Activated T-helper 9 cell treated with anti-CD3 and anti-CD28 coated beads, Interleukin-2, amount 50 U/mL, for 16 hours (primary cell): Measurements from ENCODE around the gene CALY.
"Not testable (repeated sequence)": the region's sequence is repeated elsewhere in the genome, so short reads cannot be mapped to it uniquely, and the experiment has no call there.

Experiments used
- DNase-seq: peaks from one replicate; pipeline ENCODE4 v3.0.0-alpha.2; 2020; ENCODE audit warnings: low read depth

Gene CALY

GRCh38 chr10:133329491-133330202 lies 7.0 kb downstream of the CALY start:
- DNase-seq: peak; percentile 80

GRCh38 chr10:133328358-133329343 lies 8.0 kb downstream of the CALY start:
- no peak for DNase-seq

GRCh38 chr10:133327651-133328357 lies 8.9 kb downstream of the CALY start:
- DNase-seq: no peak

- no peak for DNase-seq
Observed at GRCh38 chr10:133326745-133327650, 9.7 kb downstream of the CALY start.

GRCh38 chr10:133326223-133326551 lies 10.5 kb downstream of the CALY start:
- DNase-seq: no peak

GRCh38 chr10:133325440-133326222 lies 11.1 kb downstream of the CALY start:
- DNase-seq: no peak

- DNase-seq: no peak
Observed at GRCh38 chr10:133324857-133325260, 11.8 kb downstream of the CALY start.

- DNase-seq: peak; percentile 33
Observed at GRCh38 chr10:133324198-133324792, 12.4 kb downstream of the CALY start.

GRCh38 chr10:133322064-133322709 lies 14.5 kb downstream of the CALY start:
- DNase-seq: not testable (repeated sequence)

GRCh38 chr10:133320852-133321422 lies 15.8 kb downstream of the CALY start:
- not testable (repeated sequence) for DNase-seq

GRCh38 chr10:133318494-133319127 lies 18.1 kb downstream of the CALY start:
- DNase-seq: peak; percentile 58

- DNase-seq: no peak
Observed at GRCh38 chr10:133316732-133317131, 20.0 kb downstream of the CALY start.

GRCh38 chr10:133316266-133316665 lies 20.4 kb downstream of the CALY start:
- no peak for DNase-seq

- no peak for DNase-seq
Observed at GRCh38 chr10:133315847-133316246, 20.8 kb downstream of the CALY start.

- DNase-seq: no peak
Observed at GRCh38 chr10:133314911-133315310, 21.8 kb downstream of the CALY start.

GRCh38 chr10:133313192-133313591 lies 23.5 kb downstream of the CALY start:
- no peak for DNase-seq

GRCh38 chr10:133312769-133313145 lies 23.9 kb downstream of the CALY start:
- no peak for DNase-seq

GRCh38 chr10:133312016-133312768 lies 24.5 kb downstream of the CALY start:
- no peak for DNase-seq
